H1 (cell line): ENCODE results near the gene IRGC. TPM values are rescaled to one million over a fixed set of nuclear protein-coding genes. Genes with fewer than 3 reads are reported as not detected.

Experiments
- CTCF ChIA-PET: fragments of 300-600 bp; sonication (Branson Sonifier 250); formaldehyde crosslinking; loops from one replicate; lab custom pipeline; 2021; ENCODE audit not compliant: partially characterized antibody; lab: Charles Lee
- POLR2A ChIA-PET: fragments of 300-600 bp; sonication (Branson Sonifier 250); formaldehyde crosslinking; loops from one replicate; lab custom pipeline; 2021; ENCODE audit warnings: inconsistent platforms; ENCODE audit not compliant: partially characterized antibody; lab: Charles Lee
- DNase-seq, 2 experiments: peaks; one replicate each; pipeline versions ENCODE4 v3.0.0 to v3.0.0-alpha.2; 2010 to 2022; ENCODE audit warnings: low spot score in 2 of 2, low read depth in 1 of 2, mixed read lengths in 1 of 2
- FAIRE-seq: peaks from 2 replicates; lab custom pipeline; 2011; peaks lifted over from hg19 to GRCh38; lab: Jason Lieb, UNC
- H2AFZ ChIP-seq: 2 replicates; pipeline ENCODE4 v1.8.1; 2012; ENCODE audit warnings: low read length, inconsistent platforms
- H2AK5ac ChIP-seq: 2 replicates; pipeline ENCODE4 v1.6.1; 2013; ENCODE audit warnings: low read depth, low read length
- H2BK120ac ChIP-seq: replicated peaks from 2 replicates; pipeline ENCODE3; 2013; ENCODE audit warnings: low read depth, low read length, inconsistent platforms
- H2BK12ac ChIP-seq: 2 replicates; pipeline ENCODE4 v1.6.1; 2013; ENCODE audit warnings: low read depth, low read length
- H2BK15ac ChIP-seq: 2 replicates; pipeline ENCODE4 v1.6.1; 2013; ENCODE audit warnings: low read length
- H2BK20ac ChIP-seq: 2 replicates; pipeline ENCODE4 v1.6.1; 2013; ENCODE audit warnings: low read length
- H2BK5ac ChIP-seq: 2 replicates; pipeline ENCODE4 v1.6.1; 2013; ENCODE audit warnings: low read depth, low read length
- H3K14ac ChIP-seq: 2 replicates; pipeline ENCODE4 v1.6.1; 2013; ENCODE audit warnings: inconsistent platforms; ENCODE audit not compliant: insufficient read length
- H3K18ac ChIP-seq: 2 replicates; pipeline ENCODE4 v1.6.1; 2013; ENCODE audit warnings: low read length; ENCODE audit errors: extremely low read depth
- H3K23ac ChIP-seq: 2 replicates; pipeline ENCODE4 v1.6.1; 2013; ENCODE audit warnings: inconsistent platforms; ENCODE audit not compliant: insufficient read length
- H3K23me2 ChIP-seq: 2 replicates; pipeline ENCODE4 v1.6.1; 2013; ENCODE audit warnings: low read depth, low read length
- H3K27ac ChIP-seq: 2 replicates; pipeline ENCODE4 v1.6.1; 2011; ENCODE audit warnings: low read depth, low read length, inconsistent platforms
- H3K27me3 ChIP-seq, 4 experiments: replicated peaks in 1 of 4; 1 replicate in 1 of 4; 2 replicates in 3 of 4; pipeline versions ENCODE4 v1.6.1 to v1.8.1; 2011 to 2013; ENCODE audit warnings: low read length in 3 of 4, mild to moderate bottlenecking in 3 of 4, inconsistent platforms in 2 of 4, mixed read lengths in 2 of 4, moderate library complexity in 1 of 4; ENCODE audit not compliant: control insufficient read depth in 3 of 4, insufficient read depth in 3 of 4; ENCODE audit errors: extremely low read depth in 1 of 4
- H3K36me3 ChIP-seq, 4 experiments: 2 replicates each; pipeline versions ENCODE4 v1.6.1 to v1.8.1; 2011 to 2013; ENCODE audit warnings: mild to moderate bottlenecking in 4 of 4, low read length in 3 of 4, moderate library complexity in 2 of 4, control low read depth in 1 of 4, inconsistent platforms in 1 of 4; ENCODE audit not compliant: insufficient read depth in 4 of 4, control insufficient read depth in 2 of 4
- H3K4ac ChIP-seq: replicated peaks from 2 replicates; pipeline ENCODE3; 2013; ENCODE audit warnings: low read length, low read depth, mixed read lengths, inconsistent platforms; ENCODE audit not compliant: insufficient read length
- H3K4me1 ChIP-seq, 4 experiments: replicated peaks in 1 of 4; 1 replicate in 1 of 4; 2 replicates in 3 of 4; pipeline versions ENCODE4 v1.6.1 to v1.8.1; 2011 to 2013; ENCODE audit warnings: low read length in 3 of 4, inconsistent platforms in 2 of 4, mixed read lengths in 1 of 4; ENCODE audit not compliant: insufficient read depth in 4 of 4, control insufficient read depth in 3 of 4
- H3K4me2 ChIP-seq, 2 experiments: 2 replicates each; pipeline versions ENCODE4 v1.6.1 to v1.8.1; 2011 to 2013; ENCODE audit warnings: low read depth in 2 of 2, low read length in 2 of 2, control low read depth in 1 of 2, inconsistent platforms in 1 of 2, mild to moderate bottlenecking in 1 of 2; ENCODE audit not compliant: insufficient read depth in 1 of 2
- H3K4me3 ChIP-seq, 4 experiments: fragments of 200-600, 300-600 bp in 1 of 4; sonication (generic), shearing (Covaris generic), sonication (Bioruptor Twin) in 1 of 4; 2 replicates each; pipeline versions ENCODE4 v1.5.1 to v1.8.1; 2011 to 2016; ENCODE audit warnings: low read length in 4 of 4, low read depth in 3 of 4, control low read depth in 2 of 4, inconsistent platforms in 2 of 4, mild to moderate bottlenecking in 2 of 4, mixed read lengths in 1 of 4, moderate library complexity in 1 of 4; ENCODE audit not compliant: insufficient read depth in 2 of 4; ENCODE audit errors: extremely low read depth in 1 of 4
- H3K56ac ChIP-seq: replicated peaks from 2 replicates; pipeline ENCODE3; 2013; ENCODE audit warnings: low read depth, mild to moderate bottlenecking, mixed read lengths, low read length, inconsistent platforms; ENCODE audit not compliant: insufficient read length
- H3K79me1 ChIP-seq: 2 replicates; pipeline ENCODE4 v1.6.1; 2013; ENCODE audit warnings: low read depth, low read length, control low read depth
- H3K79me2 ChIP-seq, 2 experiments: 2 replicates each; pipeline versions ENCODE4 v1.6.1 to v1.8.1; 2012 to 2013; ENCODE audit warnings: low read length in 2 of 2, mild to moderate bottlenecking in 2 of 2, inconsistent platforms in 1 of 2; ENCODE audit not compliant: insufficient read depth in 2 of 2, control insufficient read depth in 1 of 2
- H3K9ac ChIP-seq, 4 experiments: replicated peaks in 1 of 4; 1 replicate in 1 of 4; 2 replicates in 3 of 4; pipeline versions ENCODE4 v1.6.1 to v1.8.1; 2011 to 2013; ENCODE audit warnings: low read depth in 3 of 4, low read length in 3 of 4, control low read depth in 2 of 4, mild to moderate bottlenecking in 2 of 4, moderate library complexity in 2 of 4, inconsistent platforms in 1 of 4; ENCODE audit errors: extremely low read depth in 1 of 4
- H3K9me3 ChIP-seq, 2 experiments: 2 replicates each; pipeline versions ENCODE4 v1.6.1 to v1.8.1; 2012 to 2013; ENCODE audit warnings: mild to moderate bottlenecking in 2 of 2, moderate library complexity in 2 of 2, control low read depth in 1 of 2, inconsistent platforms in 1 of 2, low read depth in 1 of 2, low read length in 1 of 2, mixed read lengths in 1 of 2; ENCODE audit not compliant: insufficient read depth in 2 of 2
- H4K20me1 ChIP-seq, 2 experiments: replicated peaks in 1 of 2; 2 replicates each; pipeline versions ENCODE3 to v1.8.1; 2011 to 2013; ENCODE audit warnings: inconsistent platforms in 2 of 2, low read length in 2 of 2, mild to moderate bottlenecking in 1 of 2; ENCODE audit not compliant: insufficient read depth in 2 of 2, control insufficient read depth in 1 of 2
- H4K5ac ChIP-seq: 2 replicates; pipeline ENCODE4 v1.6.1; 2013; ENCODE audit warnings: low read length, low read depth, mixed read lengths, inconsistent platforms; ENCODE audit not compliant: insufficient read length
- H4K8ac ChIP-seq: 2 replicates; pipeline ENCODE4 v1.8.0; 2013; ENCODE audit warnings: mild to moderate bottlenecking, moderate library complexity, low read length, inconsistent platforms; ENCODE audit not compliant: insufficient read depth; ENCODE audit errors: extremely low read depth
- H4K91ac ChIP-seq: replicated peaks from 2 replicates; pipeline ENCODE3; 2013; ENCODE audit warnings: low read length, mixed read lengths, inconsistent platforms; ENCODE audit not compliant: insufficient read length
- ASH2L ChIP-seq: fragments of 200-600, 300-600 bp; sonication (generic); IDR thresholded peaks from one replicate; pipeline ENCODE4 v1.7.1; 2017; ENCODE audit warnings: low read length
- CREB1 ChIP-seq: IDR thresholded peaks from 2 replicates; pipeline ENCODE4 v1.6.1; 2012; ENCODE audit warnings: inconsistent platforms
- JUN ChIP-seq: IDR thresholded peaks from 2 replicates; pipeline ENCODE4 v1.6.1; 2011; ENCODE audit warnings: low read depth, mild to moderate bottlenecking, improper control_type of control experiment, low read length
- WGBS, 2 experiments: shearing (Covaris generic) in 1 of 2; methylation state at CpG; one replicate each; pipeline versions ENCODE4 v1.1.6 to v1.1.7; 2013 to 2015; ENCODE audit warnings: low lambda C conversion rate in 2 of 2, mixed read lengths in 2 of 2, inconsistent platforms in 1 of 2, low coverage in 1 of 2, missing lambda C conversion rate in 1 of 2; ENCODE audit not compliant: insufficient replicate concordance in 2 of 2, insufficient coverage in 1 of 2, insufficient read length in 1 of 2; ENCODE audit errors: extremely low coverage in 1 of 2, missing lambda C conversion rate in 1 of 2; 5-methylcytosine and 5-hydroxymethylcytosine counted together
- polyA plus RNA-seq, 7 experiments: library from polyadenylated mRNA; depleted of rRNA in 3 of 7; stranded (reverse) in 5 of 7; unstranded in 2 of 7; fragments of >200 nt in 5 of 7; fragments of 200-250 nt in 2 of 7; gene quantifications; 1 replicate in 5 of 7; 2 replicates in 1 of 7; 4 replicates in 1 of 7; pipeline versions ENCODE4 v1.2.1 to v1.2.3, GENCODE V29; 2011 to 2013; ENCODE audit warnings: missing spikeins in 2 of 7, mixed read lengths in 2 of 7
- total RNA-seq: library from RNA; stranded (reverse); fragmentation: NEBNext Ultra II Directional; extraction: Animal tissue kit (Norgen Biotek cat#: 25700); gene quantifications from 2 replicates; pipeline ENCODE4 v1.2.1, GENCODE V29; 2021

IRGC gene
- total and polyA plus RNA-seq, 2 of the 8 experiments (the other 6 are each of a cell fraction or from before 2014, with no cell fraction given): not detected

DNA sequence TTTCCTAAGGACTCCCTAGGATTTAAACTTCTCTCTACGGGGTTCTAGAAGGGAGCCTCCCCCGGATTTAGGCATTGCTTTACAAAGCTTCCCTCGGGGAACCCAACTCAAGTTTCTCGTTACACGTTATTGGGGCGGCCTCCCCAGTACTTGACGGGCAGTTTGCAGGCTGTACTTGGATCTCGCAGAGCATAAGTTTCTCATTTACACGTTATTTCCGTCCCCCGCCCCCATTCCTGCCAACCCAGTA, 38.3 kb downstream of the IRGC start:
- POLR2A ChIA-PET: interaction anchor here (0.7 to 5.4 kb wide), 9 partner anchors 9 to 86 kb away, joined by 3 to 33 read pairs (median 4); no protein-coding TSS in a partner anchor
- Histone ChIP-seq H3K4ac (no peak overlapping the region), H4K8ac (no peak overlapping the region), H3K18ac (peak overlapping the region; percentile 56; the same call in 1 of the 2 replicates), H3K36me3 (peaks cover 3 to 13% (median 10%) of the 10 kb centered on the region in 4 experiments; a peak in 7 of 8 replicates), H2AFZ (no peak overlapping the region), H4K91ac (peak overlapping the region; percentile 50), H3K23ac (no peak overlapping the region), H2AK5ac (no peak overlapping the region), H3K4me1 (no peaks in the 10 kb centered on the region; a peak in 1 of 7 replicates), H2BK12ac (no peak overlapping the region), H3K79me2 (peaks cover 0 to 13% of the 10 kb centered on the region in 2 experiments; a peak in 1 of 4 replicates), H2BK120ac (no peak overlapping the region), H4K5ac (peak overlapping the region; percentile 75), H3K14ac (no peak overlapping the region), H3K9ac (peak overlapping the region in 3 of 4 experiments; percentile 21 to 42 (median 33); a peak in 3 of 7 replicates), H3K79me1 (peaks cover 3% of the 10 kb centered on the region; the same call in 1 of the 2 replicates), H2BK5ac (no peak overlapping the region), H4K20me1 (no peaks in the 10 kb centered on the region), H3K23me2 (peaks cover 4% of the 10 kb centered on the region; the same call in 1 of the 2 replicates), H2BK20ac (no peak overlapping the region), H2BK15ac (no peak overlapping the region), H3K9me3 (no peaks in the 10 kb centered on the region), H3K27ac (0 out of 2 replicates have a peak overlapping the region, but pooled peaks have one; percentile 13), H3K4me2 (peak overlapping the region; percentile 77 to 88), H3K27me3 (no peaks in the 10 kb centered on the region), H3K56ac (peak overlapping the region; percentile 72), H3K4me3 (peak overlapping the region; percentile 67 to 88 (median 76))
- CTCF ChIA-PET: interaction anchor here (0.6 to 30.4 kb wide), 3 partner anchors 10 to 820 kb away, joined by 3 to 703 read pairs (median 64); partner anchors contain the start of gene KCNN4
- no peak for FAIRE-seq
- 2% methylated on average over 9 of the region's 11 CpGs; no CpG with 5 or more reads in 1 of the 2 experiments for WGBS, 2 experiments
- DNase-seq: no peak
- TF ChIP-seq JUN: no peak
- TF ChIP-seq ASH2L: peak; percentile 46
- TF ChIP-seq CREB1: no peak
